ENCODE measurements around the gene FOXO3B.
A peak's percentile ranks its signal among the peaks of the same experiment; 100 is the strongest.
"Not testable (repeated sequence)": the region's sequence is repeated elsewhere in the genome, so short reads cannot be mapped to it uniquely, and the experiment has no call there.

Gene FOXO3B

DNA sequence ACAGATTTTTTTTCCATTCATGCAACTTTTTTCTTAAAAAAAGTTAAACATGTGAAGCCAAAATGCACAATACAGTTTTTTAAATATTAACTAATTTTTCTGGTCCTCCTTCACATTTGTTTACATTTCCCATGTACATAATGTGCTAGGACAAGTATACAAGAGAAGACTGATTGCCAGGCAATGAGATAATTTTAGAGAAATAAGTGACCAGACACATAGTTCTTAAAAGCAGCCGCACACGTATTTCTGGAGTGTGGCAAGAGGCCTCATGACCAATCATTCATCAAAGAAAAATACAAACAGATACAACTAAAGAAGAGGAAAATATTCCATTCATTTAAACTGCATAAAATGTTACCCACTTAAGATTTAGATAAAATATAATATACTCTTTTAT is 15.8 kb downstream of the FOXO3B start:
- not testable (repeated sequence) for H3K4me3 ChIP-seq (ENCODE audit: low read depth, low read length)

DNA sequence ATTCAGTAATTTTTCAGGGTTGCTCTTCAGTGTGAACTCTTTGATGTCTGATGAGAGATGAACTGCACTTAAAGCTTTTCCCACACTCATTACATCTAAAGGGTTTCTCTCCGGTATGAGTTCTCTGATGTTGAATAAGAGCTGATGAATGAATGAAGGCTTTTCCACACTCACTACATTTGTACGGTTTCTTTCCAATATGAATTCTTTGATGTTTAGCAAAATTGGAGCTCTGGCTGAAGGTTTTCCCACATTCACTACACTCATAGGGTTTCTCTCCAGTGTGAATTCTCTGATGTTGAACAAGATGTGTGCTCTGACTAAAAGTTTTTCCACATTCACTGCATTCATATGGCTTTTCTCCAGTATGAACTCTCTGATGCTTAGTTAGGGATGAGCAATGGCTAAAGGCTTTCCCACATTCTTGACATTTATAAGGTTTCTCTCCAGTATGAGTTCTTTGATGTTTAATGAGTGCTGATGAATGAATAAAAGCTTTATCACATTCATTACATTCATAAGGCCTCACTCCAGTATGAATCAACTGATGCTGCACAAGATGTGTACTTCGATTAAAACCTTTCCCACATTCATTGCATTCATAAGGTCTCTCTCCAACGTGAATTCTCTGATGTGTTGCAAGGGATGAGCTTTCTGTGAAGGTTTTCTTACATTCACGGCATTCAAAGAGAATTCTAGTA is 20.0 kb downstream of the FOXO3B start:
- H3K4me3 ChIP-seq (ENCODE audit: low read depth, low read length), result not testable (repeated sequence)

DNA sequence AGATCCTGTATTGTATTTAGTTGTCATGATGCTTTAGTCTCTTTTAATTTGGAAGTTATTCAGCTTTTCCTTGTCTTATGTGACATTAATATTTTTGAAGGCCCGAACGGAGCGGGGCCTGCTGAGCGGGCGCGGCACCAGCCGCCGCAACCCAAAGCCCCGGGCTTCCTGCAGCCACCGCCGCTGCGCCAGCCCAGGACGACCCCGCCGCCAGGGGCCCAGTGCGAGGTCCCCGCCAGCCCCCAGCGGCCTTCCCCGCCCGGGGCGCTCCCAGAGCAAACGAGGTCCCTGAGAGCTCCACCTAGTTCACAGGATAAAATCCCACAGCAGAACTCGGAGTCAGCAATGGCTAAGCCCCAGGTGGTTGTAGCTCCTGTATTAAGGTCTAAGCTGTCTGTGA is 32.0 kb downstream of the FOXO3B start:
- H3K4me3 ChIP-seq (ENCODE audit: low read depth, low read length), result not testable (repeated sequence)

DNA sequence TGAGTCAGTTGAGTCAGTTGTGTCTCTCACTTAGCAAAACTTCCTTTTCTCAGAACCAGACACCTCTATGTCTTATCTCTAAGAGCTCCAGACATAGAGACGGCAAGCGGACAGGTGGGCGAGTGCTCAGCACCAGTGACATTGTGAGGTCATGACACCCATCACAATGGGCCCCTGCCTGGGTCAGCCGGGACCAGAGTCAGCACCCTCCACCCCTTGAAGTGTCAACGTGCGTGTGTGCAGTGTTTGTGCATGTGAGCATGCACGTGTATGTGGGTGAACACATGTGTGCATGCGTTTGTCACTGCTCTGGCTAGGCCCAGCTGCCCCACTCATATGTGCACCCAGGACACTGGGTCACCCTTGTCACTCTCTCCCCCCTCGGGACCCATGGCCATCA is 37.8 kb downstream of the FOXO3B start, which contains the start of gene TBC1D28:
Gene TBC1D28 (minus strand): TSS at position 101 of the 400 bp plus-strand sequence. CDS start 3,039 bp downstream, outside the sequence.
- not testable (repeated sequence) for H3K4me3 ChIP-seq (ENCODE audit: low read depth, low read length)

DNA sequence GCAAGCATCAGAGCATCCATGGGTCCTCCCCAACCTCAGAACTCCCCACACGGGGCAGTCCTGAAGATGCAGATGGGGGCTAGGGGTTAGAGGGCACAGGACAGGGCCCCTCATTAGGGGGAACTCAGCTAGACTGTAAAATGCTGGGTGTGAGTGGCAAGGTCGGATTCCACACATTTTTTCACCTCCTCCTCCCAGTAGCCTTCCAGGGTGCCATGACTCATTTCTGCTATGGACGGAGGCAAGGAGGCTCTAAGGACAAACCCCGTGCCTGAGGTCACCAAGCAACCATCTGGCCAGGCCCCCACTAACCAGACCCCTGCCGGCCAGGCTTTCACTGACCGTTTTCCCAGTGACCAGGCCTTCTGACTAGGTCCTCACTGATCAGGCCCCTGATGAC is 39.0 kb downstream of the FOXO3B start:
- H3K4me3 ChIP-seq (ENCODE audit: low read depth, low read length), result not testable (repeated sequence)

DNA sequence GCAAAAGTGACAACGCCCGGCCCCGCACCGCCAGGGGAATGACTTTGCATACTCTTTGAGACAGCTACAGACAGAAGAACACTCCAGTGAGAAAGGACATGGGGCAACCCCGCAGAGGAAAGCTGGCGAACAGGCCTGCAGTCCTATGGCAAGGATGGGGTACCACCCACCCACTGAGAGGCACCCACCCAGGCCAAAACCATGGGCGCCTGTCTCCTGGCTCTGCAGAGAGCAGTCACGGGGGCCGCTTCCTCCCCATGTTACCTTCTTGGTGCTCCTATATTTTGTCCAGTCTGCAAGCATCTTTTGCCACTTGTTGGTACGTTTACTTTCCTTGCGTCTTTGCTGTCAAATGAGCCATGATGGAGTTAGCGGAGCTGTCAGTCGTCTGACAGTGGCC is 43.8 kb downstream of the FOXO3B start:
- not testable (repeated sequence) for H3K4me3 ChIP-seq (ENCODE audit: low read depth, low read length)

DNA sequence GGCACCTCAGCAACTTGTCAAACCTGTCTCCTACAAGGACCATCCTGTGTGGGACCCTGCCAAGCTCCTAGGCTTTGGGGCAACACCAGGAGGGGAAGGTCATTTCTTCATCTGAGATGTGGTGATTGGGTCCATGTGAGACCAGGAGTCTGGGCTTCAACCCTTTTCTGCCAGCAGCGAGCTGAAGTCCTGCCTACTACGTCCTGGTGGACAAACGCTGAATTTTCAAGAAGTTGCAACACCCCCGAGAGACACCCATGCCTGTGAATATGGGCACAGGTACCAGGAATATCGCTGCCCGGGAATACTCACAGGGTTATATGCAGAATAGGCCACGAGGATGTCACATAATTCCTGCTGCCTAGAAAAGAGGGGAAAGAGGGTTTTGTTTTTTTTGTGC is 45.9 kb downstream of the FOXO3B start:
- not testable (repeated sequence) for H3K4me3 ChIP-seq (ENCODE audit: low read depth, low read length)

DNA sequence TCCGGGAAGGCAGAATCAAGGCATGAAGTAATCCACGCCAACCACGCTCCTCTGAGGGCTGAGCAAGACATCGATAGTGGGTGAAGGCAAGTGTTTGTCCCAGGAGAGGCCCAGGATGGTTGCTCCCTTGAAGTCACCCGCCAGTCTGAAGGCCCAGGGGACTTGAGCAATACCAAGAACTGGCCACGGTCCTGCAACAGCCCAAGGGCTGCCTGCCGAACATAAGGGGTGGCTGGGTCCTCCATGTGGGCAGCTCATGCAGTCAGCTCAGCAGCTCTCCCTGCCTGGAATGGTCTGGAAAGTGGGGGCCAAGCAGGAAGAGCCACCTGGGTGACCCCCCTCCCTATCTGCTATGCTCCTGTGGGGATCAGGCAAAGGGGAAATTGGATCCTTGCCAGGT is 46.3 kb downstream of the FOXO3B start:
- not testable (repeated sequence) for H3K4me3 ChIP-seq (ENCODE audit: low read depth, low read length)

DNA sequence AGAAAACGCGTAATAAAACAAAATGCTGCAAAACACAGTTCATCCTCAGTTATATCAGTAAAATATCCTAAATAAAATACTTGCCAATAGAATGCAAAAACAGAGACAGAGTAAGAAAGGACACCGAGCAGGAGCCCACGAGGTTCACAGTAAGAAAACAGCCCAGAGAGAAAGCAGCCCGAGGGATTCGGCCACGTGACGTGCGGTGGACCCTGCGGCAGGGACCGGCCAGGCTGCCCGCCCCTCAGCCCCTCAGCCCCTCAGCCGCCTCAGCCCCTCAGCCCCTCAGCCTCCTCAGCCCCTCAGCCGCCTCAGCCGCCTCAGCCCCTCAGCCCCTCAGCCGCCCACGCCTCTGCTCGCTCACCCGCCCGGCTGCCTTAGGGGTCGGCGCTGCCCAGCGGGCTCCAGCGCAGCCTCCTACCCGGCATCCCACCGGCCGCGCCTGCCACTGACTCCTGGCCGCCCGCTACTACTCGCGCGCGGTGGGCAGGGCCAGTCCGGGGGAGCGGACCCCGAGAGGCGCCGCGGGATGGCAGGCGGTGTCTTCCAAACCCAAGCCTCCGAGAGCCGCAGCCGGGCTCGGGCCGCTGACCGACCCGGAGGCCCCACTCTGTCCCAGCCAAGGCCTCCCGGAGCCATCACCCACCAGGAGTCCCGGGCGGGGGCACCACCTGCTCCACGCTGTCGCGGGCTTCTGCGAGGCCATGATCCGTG is 47.4 kb downstream of the FOXO3B start:
- peak overlapping the region; percentile 17; the same call in 1 of the 2 replicates for H3K4me3 ChIP-seq (ENCODE audit: low read depth, low read length)

All from WI38 (cell line).